ENCODE data around the gene EMP3. TPM values are rescaled to one million over a fixed set of nuclear protein-coding genes. Genes with fewer than 3 reads are reported as not detected.

EMP3 gene
- total RNA-seq = 54.1 and 100.0 TPM in 2 replicates

GRCh38 chr19:48325265-48325910 lies at the start of gene EMP3:
Gene EMP3 (plus strand): TSS chr19:48325552. CDS start chr19:48326845, 1,293 bp downstream.

GRCh38 chr19:48363810-48364597 lies 38.7 kb downstream of the EMP3 start, which contains the start of the genes SYNGR4 and TMEM143:
Gene SYNGR4 (plus strand): TSS chr19:48364367. CDS start chr19:48365843, 1,476 bp downstream.
Gene TMEM143 (minus strand): TSS chr19:48363940. CDS start chr19:48363920, 20 bp downstream.

Other genes with a start within 250 kb of the EMP3 start
- gene PLA2G4C, start 214.7 kb upstream of the EMP3 start, total RNA-seq = 0.70 and 0.99 TPM in 2 replicates
- gene LIG1, start 155.2 kb upstream of the EMP3 start, total RNA-seq = 30.8 and 66.1 TPM in 2 replicates
- gene ZSWIM9, start 154.9 kb upstream of the EMP3 start, total RNA-seq = 1.7 and 2.3 TPM in 2 replicates
- 4.9 and 5.2 TPM in 2 replicates for gene CARD8, start 69.6 kb upstream of the EMP3 start, total RNA-seq
- 0.72 and 1.7 TPM in 2 replicates for gene ZNF114, start 55.5 kb upstream of the EMP3 start, total RNA-seq
- 4.1 and 4.7 TPM in 2 replicates for gene TMEM143, start 38.4 kb downstream of the EMP3 start, total RNA-seq
- gene SYNGR4, start 38.8 kb downstream of the EMP3 start, total RNA-seq = not detected in 2 replicates
- gene KDELR1, start 66.0 kb downstream of the EMP3 start, total RNA-seq = 135 and 149 TPM in 2 replicates
- 0.16 TPM in 1 of 2 replicates, not detected in the other for gene GRIN2D, start 68.1 kb downstream of the EMP3 start, total RNA-seq
- gene GRWD1, start 120.4 kb downstream of the EMP3 start, total RNA-seq = 35.2 and 40.9 TPM in 2 replicates
- 0.53 and 0.70 TPM in 2 replicates for gene KCNJ14, start 130.0 kb downstream of the EMP3 start, total RNA-seq
- 18.7 and 23.5 TPM in 2 replicates for gene CYTH2, start 143.8 kb downstream of the EMP3 start, total RNA-seq
- 2.8 and 3.7 TPM in 2 replicates for gene LMTK3, start 186.3 kb downstream of the EMP3 start, total RNA-seq
- gene SULT2B1, start 226.6 kb downstream of the EMP3 start, total RNA-seq = 1.5 and 1.6 TPM in 2 replicates

All from hair follicular keratinocyte (primary cell).